Mesodermal cell (in vitro differentiated cells): ENCODE data around the gene USP36.

Experiments
- H3K27ac ChIP-seq: 2 replicates; pipeline ENCODE4 v1.7.0; 2013; ENCODE audit warnings: mild to moderate bottlenecking, low read depth, low read length, moderate library complexity; ENCODE audit not compliant: severe bottlenecking
- H3K36me3 ChIP-seq: 2 replicates; pipeline ENCODE4 v1.7.1; 2013; ENCODE audit warnings: mild to moderate bottlenecking, low read length, moderate library complexity; ENCODE audit not compliant: control insufficient read depth, insufficient read depth
- H3K4me1 ChIP-seq: one replicate; pipeline ENCODE4 v1.7.1; 2013; ENCODE audit warnings: mild to moderate bottlenecking, low read length; ENCODE audit not compliant: insufficient read depth, control insufficient read depth, poor library complexity, severe bottlenecking
- H3K4me3 ChIP-seq: 2 replicates; pipeline ENCODE4 v1.7.0; 2013; ENCODE audit warnings: low read length, control low read depth, mild to moderate bottlenecking; ENCODE audit not compliant: insufficient read depth, poor library complexity, severe bottlenecking; ENCODE audit errors: extremely low read depth
- H3K9me3 ChIP-seq: 2 replicates; pipeline ENCODE4 v1.7.1; 2013; ENCODE audit warnings: mild to moderate bottlenecking, low read length, moderate library complexity; ENCODE audit not compliant: control insufficient read depth
- WGBS, 2 experiments: methylation state at CpG; one replicate each; pipeline ENCODE4 v1.1.5; 2013; ENCODE audit warnings: missing lambda C conversion rate in 2 of 2; ENCODE audit not compliant: insufficient coverage in 2 of 2; 5-methylcytosine and 5-hydroxymethylcytosine counted together

The USP36 gene

GRCh38 chr17:78789663-78790181, 50.9 kb downstream of the USP36 start:
- Histone ChIP-seq H3K27ac (peak overlapping the region; percentile 18), H3K4me3 (no peak overlapping the region), H3K9me3 (no peaks in the 10 kb centered on the region), H3K4me1 (peaks cover 4% of the 10 kb centered on the region), H3K36me3 (peaks cover 16% of the 10 kb centered on the region)
- WGBS, 2 experiments, result 90 to 97% methylated on average over 9 to 11 of the region's 14 CpGs

- H3K4me1 ChIP-seq, result peaks cover 4% of the 10 kb centered on the region
- WGBS, 2 experiments, result 90 to 100% methylated on average over 3 to 5 of the region's 5 CpGs
- no peak overlapping the region for H3K4me3 ChIP-seq
- H3K36me3 ChIP-seq, result peaks cover 16% of the 10 kb centered on the region
- H3K9me3 ChIP-seq, result no peaks in the 10 kb centered on the region
- H3K27ac ChIP-seq, result peak overlapping the region; percentile 18
These were observed 51.4 kb downstream of the USP36 start for GRCh38 chr17:78789149-78789662.

GRCh38 chr17:78788451-78788850, 52.2 kb downstream of the USP36 start:
- no peak overlapping the region for H3K4me3 ChIP-seq
- no peaks in the 10 kb centered on the region for H3K9me3 ChIP-seq
- H3K36me3 ChIP-seq, result peaks cover 10% of the 10 kb centered on the region
- no peak overlapping the region for H3K27ac ChIP-seq
- peaks cover 4% of the 10 kb centered on the region for H3K4me1 ChIP-seq
- WGBS, 2 experiments, result 87 to 90% methylated on average over 3 to 6 of the region's 7 CpGs

- Histone ChIP-seq H3K9me3 (no peaks in the 10 kb centered on the region), H3K27ac (no peak overlapping the region), H3K4me1 (peaks cover 4% of the 10 kb centered on the region), H3K4me3 (no peak overlapping the region), H3K36me3 (peaks cover 2% of the 10 kb centered on the region)
- 85 to 88% methylated on average over 3 to 6 of the region's 7 CpGs for WGBS, 2 experiments
These were observed 53.2 kb downstream of the USP36 start for GRCh38 chr17:78787444-78787843.

GRCh38 chr17:78785663-78786057, 55.0 kb downstream of the USP36 start:
- H3K27ac ChIP-seq, result no peak overlapping the region
- no CpG with 5 or more reads among the region's 1 CpG for WGBS, 2 experiments

GRCh38 chr17:78785011-78785662, 55.5 kb downstream of the USP36 start:
- Histone ChIP-seq H3K27ac (no peak overlapping the region), H3K36me3 (no peaks in the 10 kb centered on the region), H3K9me3 (no peaks in the 10 kb centered on the region), H3K4me3 (no peak overlapping the region), H3K4me1 (peaks cover 3% of the 10 kb centered on the region)
- 91 to 94% methylated on average over 9 to 11 of the region's 12 CpGs for WGBS, 2 experiments

More at GRCh38 chr17:78785663-78786057, 55.0 kb downstream of the USP36 start:
- Histone ChIP-seq H3K9me3 (no peaks in the 10 kb centered on the region), H3K4me1 (peaks cover 4% of the 10 kb centered on the region), H3K4me3 (no peak overlapping the region), H3K36me3 (no peaks in the 10 kb centered on the region)

GRCh38 chr17:78784352-78784751, 56.3 kb downstream of the USP36 start:
- Histone ChIP-seq H3K4me1 (no peaks in the 10 kb centered on the region), H3K4me3 (no peak overlapping the region), H3K9me3 (no peaks in the 10 kb centered on the region), H3K27ac (no peak overlapping the region), H3K36me3 (no peaks in the 10 kb centered on the region)
- 90 to 100% methylated on average over 4 to 5 of the region's 6 CpGs for WGBS, 2 experiments

GRCh38 chr17:78783711-78784324, 56.8 kb downstream of the USP36 start:
- no peak overlapping the region for H3K4me3 ChIP-seq
- H3K36me3 ChIP-seq, result no peaks in the 10 kb centered on the region
- H3K27ac ChIP-seq, result no peak overlapping the region
- no peaks in the 10 kb centered on the region for H3K9me3 ChIP-seq
- 92 to 97% methylated on average over 5 to 6 of the region's 7 CpGs for WGBS, 2 experiments
- H3K4me1 ChIP-seq, result no peaks in the 10 kb centered on the region

GRCh38 chr17:78781893-78782304, 58.7 kb downstream of the USP36 start, which contains the start of gene CYTH1:
Gene CYTH1, minus strand, starts transcription at chr17:78782273. Its CDS starts 50 bp downstream, at chr17:78782223.
- 0% methylated on average over 12 to 42 of the region's 64 CpGs for WGBS, 2 experiments
- no peaks in the 10 kb centered on the region for H3K4me1 ChIP-seq
- peak within 1 kb of the TSS; percentile 84 for H3K4me3 ChIP-seq
- H3K27ac ChIP-seq, result peak within 1 kb of the TSS; percentile 59
- H3K9me3 ChIP-seq, result no peaks in the 10 kb centered on the region
- no peaks in the 10 kb centered on the region for H3K36me3 ChIP-seq

- peak overlapping the region; percentile 45 for H3K27ac ChIP-seq
- H3K4me3 ChIP-seq, result peak overlapping the region; percentile 84
- H3K9me3 ChIP-seq, result no peaks in the 10 kb centered on the region
- no peaks in the 10 kb centered on the region for H3K36me3 ChIP-seq
- H3K4me1 ChIP-seq, result no peaks in the 10 kb centered on the region
- 2 to 5% methylated on average over 49 to 59 of the region's 68 CpGs for WGBS, 2 experiments
These were observed 59.3 kb downstream of the USP36 start for GRCh38 chr17:78781104-78781892.
